Activated CD4-positive, alpha-beta T cell treated with anti-CD3 and anti-CD28 coated beads, Interleukin-2, amount 50 U/mL, for 16 hours (primary cell): Measurements from ENCODE around the gene SIVA1.

Experiments used
- DNase-seq: peaks from one replicate; pipeline ENCODE4 v3.0.0-alpha.2; 2020

The SIVA1 gene

GRCh38 chr14:104785708-104786080 is 32.7 kb downstream of the SIVA1 start:
- DNase-seq = no peak

- no peak for DNase-seq
These were observed 33.2 kb downstream of the SIVA1 start for GRCh38 chr14:104786091-104786586.

- no peak for DNase-seq
These were observed 34.1 kb downstream of the SIVA1 start for GRCh38 chr14:104786726-104787675.

- no peak for DNase-seq
These were observed 34.8 kb downstream of the SIVA1 start for GRCh38 chr14:104787736-104788135.

- no peak for DNase-seq
These were observed 35.3 kb downstream of the SIVA1 start for GRCh38 chr14:104788161-104788818.

GRCh38 chr14:104788873-104789663 is 36.1 kb downstream of the SIVA1 start:
- no peak for DNase-seq

- no peak for DNase-seq
These were observed 37.1 kb downstream of the SIVA1 start for GRCh38 chr14:104789752-104790743.

- DNase-seq = no peak
These were observed 38.5 kb downstream of the SIVA1 start for GRCh38 chr14:104791425-104791824.

GRCh38 chr14:104792101-104792884 is 39.3 kb downstream of the SIVA1 start:
- DNase-seq = no peak

GRCh38 chr14:104792945-104793702 is 40.2 kb downstream of the SIVA1 start:
- no peak for DNase-seq

GRCh38 chr14:104793703-104793959 is 40.7 kb downstream of the SIVA1 start:
- no peak for DNase-seq

- peak; percentile 59 for DNase-seq
These were observed 41.2 kb downstream of the SIVA1 start for GRCh38 chr14:104794099-104794498.

- DNase-seq = no peak
These were observed 41.7 kb downstream of the SIVA1 start for GRCh38 chr14:104794631-104794992.

GRCh38 chr14:104794993-104795780 is 42.2 kb downstream of the SIVA1 start, which contains the start of gene AKT1:
Gene AKT1 (minus strand): TSS chr14:104795748. CDS start chr14:104792643, 3,105 bp downstream.
- no peak for DNase-seq

- peak; percentile 55 for DNase-seq
These were observed 43.1 kb downstream of the SIVA1 start for GRCh38 chr14:104795781-104796686.

GRCh38 chr14:104796687-104797081 is 43.7 kb downstream of the SIVA1 start:
- DNase-seq = no peak

GRCh38 chr14:104797115-104798044 is 44.4 kb downstream of the SIVA1 start:
- DNase-seq = no peak
